H9 (cell line): ENCODE measurements around the gene CDKAL1. TPM values are rescaled to one million over a fixed set of nuclear protein-coding genes. Genes with fewer than 3 reads are reported as not detected.
A peak's percentile ranks its signal among the peaks of the same experiment; 100 is the strongest.

Source experiments
- DNase-seq: peaks from one replicate; pipeline ENCODE4 v3.0.0-alpha.2; 2017
- H2AFZ ChIP-seq: one replicate; pipeline ENCODE4 v1.6.1; 2013; ENCODE audit warnings: mild to moderate bottlenecking, low read length, control low read depth, moderate library complexity
- H2AK5ac ChIP-seq: 2 replicates; pipeline ENCODE4 v1.6.1; 2013; ENCODE audit warnings: low read length, control low read depth, mixed read lengths; ENCODE audit not compliant: insufficient read length
- H2BK120ac ChIP-seq: one replicate; pipeline ENCODE4 v1.6.1; 2013; ENCODE audit warnings: low read depth, mild to moderate bottlenecking, low read length, control low read depth, inconsistent platforms; ENCODE audit not compliant: poor library complexity, severe bottlenecking
- H2BK12ac ChIP-seq: 2 replicates; pipeline ENCODE4 v1.6.1; 2013; ENCODE audit warnings: low read length, control low read depth, mixed read lengths, low read depth; ENCODE audit not compliant: insufficient read length
- H2BK15ac ChIP-seq: 2 replicates; pipeline ENCODE4 v1.6.1; 2013; ENCODE audit warnings: low read depth, low read length, control low read depth
- H2BK20ac ChIP-seq: one replicate; pipeline ENCODE4 v1.6.1; 2013; ENCODE audit warnings: low read depth, mild to moderate bottlenecking, low read length, control low read depth, inconsistent platforms; ENCODE audit not compliant: poor library complexity, severe bottlenecking
- H2BK5ac ChIP-seq: 2 replicates; pipeline ENCODE4 v1.6.1; 2013; ENCODE audit warnings: low read length, control low read depth, mixed read lengths; ENCODE audit not compliant: insufficient read length
- H3K14ac ChIP-seq: 2 replicates; pipeline ENCODE4 v1.6.1; 2013; ENCODE audit warnings: low read length, control low read depth; ENCODE audit not compliant: insufficient read depth
- H3K18ac ChIP-seq: 2 replicates; pipeline ENCODE4 v1.6.1; 2013; ENCODE audit warnings: low read depth, mild to moderate bottlenecking, mixed read lengths, low read length, control low read depth; ENCODE audit not compliant: insufficient read length
- H3K23ac ChIP-seq: 2 replicates; pipeline ENCODE4 v1.6.1; 2013; ENCODE audit warnings: low read length, control low read depth, mixed read lengths, low read depth; ENCODE audit not compliant: insufficient read length
- H3K23me2 ChIP-seq: 2 replicates; pipeline ENCODE4 v1.6.1; 2013; ENCODE audit warnings: low read depth, mild to moderate bottlenecking, mixed read lengths, low read length, control low read depth; ENCODE audit not compliant: insufficient read length, poor library complexity, severe bottlenecking
- H3K27ac ChIP-seq: 2 replicates; pipeline ENCODE4 v1.5.1; 2013; ENCODE audit warnings: low read length, control low read depth, mixed read lengths, low read depth; ENCODE audit not compliant: insufficient read length
- H3K27me3 ChIP-seq: 2 replicates; pipeline ENCODE4 v1.6.1; 2013; ENCODE audit warnings: low read length, control low read depth, inconsistent platforms; ENCODE audit not compliant: insufficient read depth
- H3K4ac ChIP-seq: 2 replicates; pipeline ENCODE4 v1.6.1; 2013; ENCODE audit warnings: low read depth, mild to moderate bottlenecking, control low read depth, inconsistent platforms, low read length, moderate library complexity
- H3K4me1 ChIP-seq: 2 replicates; pipeline ENCODE4 v1.6.1; 2013; ENCODE audit warnings: low read length, control low read depth, inconsistent platforms; ENCODE audit not compliant: insufficient read depth
- H3K4me2 ChIP-seq: 2 replicates; pipeline ENCODE4 v1.6.1; 2013; ENCODE audit warnings: low read length, control low read depth, mixed read lengths; ENCODE audit not compliant: insufficient read length, insufficient read depth
- H3K56ac ChIP-seq: 2 replicates; pipeline ENCODE4 v1.6.1; 2013; ENCODE audit warnings: low read depth, mild to moderate bottlenecking, mixed read lengths, low read length, control low read depth; ENCODE audit not compliant: insufficient read length
- H3K79me1 ChIP-seq: 2 replicates; pipeline ENCODE4 v1.6.1; 2013; ENCODE audit warnings: low read depth, mild to moderate bottlenecking, moderate library complexity, low read length, control low read depth, inconsistent platforms; ENCODE audit not compliant: insufficient read depth, poor library complexity, severe bottlenecking
- H3K79me2 ChIP-seq: 2 replicates; pipeline ENCODE4 v1.6.1; 2013; ENCODE audit warnings: low read length, control low read depth, inconsistent platforms; ENCODE audit not compliant: insufficient read depth
- H3K9ac ChIP-seq: 2 replicates; pipeline ENCODE4 v1.6.1; 2013; ENCODE audit warnings: low read length, control low read depth, mixed read lengths; ENCODE audit not compliant: insufficient read length; ENCODE audit errors: extremely low read depth
- H3K9me3 ChIP-seq: one replicate; pipeline ENCODE4 v1.6.1; 2013; ENCODE audit warnings: low read depth, low read length, inconsistent platforms; ENCODE audit not compliant: control insufficient read depth
- H3T11ph ChIP-seq: one replicate; pipeline ENCODE4 v1.6.1; 2013; ENCODE audit warnings: mild to moderate bottlenecking, low read length, control low read depth, inconsistent platforms
- H4K20me1 ChIP-seq: one replicate; pipeline ENCODE4 v1.6.1; 2013; ENCODE audit not compliant: control insufficient read depth, insufficient read length, insufficient read depth
- H4K5ac ChIP-seq: 2 replicates; pipeline ENCODE4 v1.6.1; 2013; ENCODE audit warnings: low read depth, mild to moderate bottlenecking, mixed read lengths, low read length, control low read depth; ENCODE audit not compliant: insufficient read length
- H4K8ac ChIP-seq: replicated peaks from 2 replicates; pipeline ENCODE4 v1.6.1; 2013; ENCODE audit warnings: low read length, control low read depth, mixed read lengths, low read depth; ENCODE audit not compliant: insufficient read length
- H4K91ac ChIP-seq: 2 replicates; pipeline ENCODE4 v1.6.1; 2013; ENCODE audit warnings: low read depth, mild to moderate bottlenecking, moderate library complexity, mixed read lengths, low read length, control low read depth; ENCODE audit not compliant: insufficient read length
- H3K27ac Mint-ChIP-seq, 3 experiments: 2 replicates in 2 of 3; 3 replicates in 1 of 3; pipeline ENCODE4 v1.8.0; 2020 to 2021; ENCODE audit warnings: mixed read lengths in 3 of 3, mild to moderate bottlenecking in 1 of 3, moderate library complexity in 1 of 3
- H3K27me3 Mint-ChIP-seq: 2 replicates; pipeline ENCODE4 v1.8.0; 2021; ENCODE audit warnings: low read depth, mild to moderate bottlenecking, moderate library complexity, mixed read lengths
- H3K36me3 Mint-ChIP-seq, 3 experiments: 2 replicates in 2 of 3; 3 replicates in 1 of 3; pipeline ENCODE4 v1.8.0; 2020 to 2021; ENCODE audit warnings: low read depth in 3 of 3, mixed read lengths in 3 of 3; ENCODE audit not compliant: insufficient read depth in 1 of 3
- H3K4me1 Mint-ChIP-seq, 2 experiments: 2 replicates each; pipeline ENCODE4 v1.8.0; 2020; ENCODE audit warnings: mixed read lengths in 2 of 2
- H3K4me3 Mint-ChIP-seq, 2 experiments: 2 replicates in 1 of 2; 3 replicates in 1 of 2; pipeline ENCODE4 v1.8.0; 2020 to 2021; ENCODE audit warnings: mild to moderate bottlenecking in 2 of 2, mixed read lengths in 2 of 2, moderate library complexity in 1 of 2
- H3K9me3 Mint-ChIP-seq, 2 experiments: 2 replicates in 1 of 2; 3 replicates in 1 of 2; pipeline ENCODE4 v1.8.0; 2020; ENCODE audit warnings: mild to moderate bottlenecking in 2 of 2, mixed read lengths in 2 of 2, moderate library complexity in 1 of 2
- CTCF ChIP-seq: fragments of 200-600 bp; sonication (generic); conservative IDR thresholded peaks from 3 replicates; pipeline ENCODE4 v1.8.0; 2021; ENCODE audit warnings: antibody characterized with exemption, mild to moderate bottlenecking
- WGBS: extraction: QIAGEN DNeasy Blood & Tissue Kit; methylation state at CpG from one replicate; pipeline ENCODE4 v1.1.7; 2013; ENCODE audit warnings: missing lambda C conversion rate, low lambda C conversion rate, mixed read lengths; ENCODE audit not compliant: insufficient read length; ENCODE audit errors: extremely low coverage; 5-methylcytosine and 5-hydroxymethylcytosine counted together
- total RNA-seq: library from RNA; stranded (reverse); gene quantifications from 2 replicates; pipeline ENCODE4 v1.2.1, GENCODE V29; 2021

The CDKAL1 gene
- total RNA-seq, 1 experiment from 2014 or later, result 23.0 TPM

GRCh38 chr6:20680697-20681165 lies 146.5 kb downstream of the CDKAL1 start:
- Histone ChIP-seq H3K79me2 (peaks cover 2% of the 10 kb centered on the region; the same call in 1 of the 2 replicates), H4K20me1 (no peaks in the 10 kb centered on the region), H3K79me1 (no peaks in the 10 kb centered on the region), H2BK120ac (no peak overlapping the region), H3K14ac (no peak overlapping the region), H3K4me1 (no peaks in the 10 kb centered on the region), H3K9me3 (no peaks in the 10 kb centered on the region), H3K4me2 (no peak overlapping the region), H3T11ph (no peak overlapping the region), H2AFZ (no peak overlapping the region), H3K23ac (no peak overlapping the region), H2BK20ac (no peak overlapping the region), H3K23me2 (no peaks in the 10 kb centered on the region), H3K18ac (no peak overlapping the region), H2BK12ac (no peak overlapping the region), H2BK5ac (no peak overlapping the region), H4K91ac (no peak overlapping the region), H3K27ac (no peak overlapping the region), H3K27me3 (no peaks in the 10 kb centered on the region), H3K4ac (no peak overlapping the region), H2BK15ac (no peak overlapping the region), H4K5ac (no peak overlapping the region), H2AK5ac (no peak overlapping the region), H4K8ac (no peak overlapping the region), H3K56ac (no peak overlapping the region), H3K9ac (no peak overlapping the region)
- Mint-ChIP-seq H3K4me1 (no peaks in the 10 kb centered on the region), H3K9me3 (no peaks in the 10 kb centered on the region; a peak in 1 of 5 replicates), H3K4me3 (no peak overlapping the region), H3K27ac (peak overlapping the region in 1 of 3 experiments; percentile 55; a peak in 1 of 7 replicates), H3K27me3 (no peaks in the 10 kb centered on the region), H3K36me3 (peaks cover 0 to 2% (median 0%) of the 10 kb centered on the region in 3 experiments; a peak in 2 of 7 replicates)
- no peak for TF ChIP-seq CTCF
- no peak for DNase-seq
- WGBS, result no CpG with 5 or more reads among the region's 4 CpGs
